Measurements from ENCODE around the gene REG1B.
"Not testable (repeated sequence)": the region's sequence is repeated elsewhere in the genome, so short reads cannot be mapped to it uniquely, and the experiment has no call there.

The REG1B gene

DNA sequence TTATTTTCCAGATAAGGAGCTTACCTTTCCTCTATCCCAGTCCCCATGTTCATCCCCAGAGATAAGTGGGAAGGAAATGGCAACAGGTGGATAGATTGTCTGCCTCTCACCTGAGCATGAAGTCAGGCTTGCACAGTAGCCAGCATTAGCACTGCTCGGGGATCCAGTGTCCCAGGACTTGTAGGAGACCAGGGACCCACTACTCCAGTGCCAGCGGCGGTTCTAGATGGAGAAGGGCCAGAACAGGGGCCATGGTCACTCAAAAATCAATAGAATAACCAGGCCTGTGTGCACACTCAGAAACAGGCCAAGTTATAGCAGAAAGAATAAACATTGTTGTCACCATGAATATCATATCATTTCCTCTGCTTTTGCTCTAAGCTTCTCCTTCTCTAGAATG, 2.4 kb downstream of the REG1B start:
- Histone ChIP-seq H3K27ac (no peak overlapping the region), H3K4me3 (no peak overlapping the region)

DNA sequence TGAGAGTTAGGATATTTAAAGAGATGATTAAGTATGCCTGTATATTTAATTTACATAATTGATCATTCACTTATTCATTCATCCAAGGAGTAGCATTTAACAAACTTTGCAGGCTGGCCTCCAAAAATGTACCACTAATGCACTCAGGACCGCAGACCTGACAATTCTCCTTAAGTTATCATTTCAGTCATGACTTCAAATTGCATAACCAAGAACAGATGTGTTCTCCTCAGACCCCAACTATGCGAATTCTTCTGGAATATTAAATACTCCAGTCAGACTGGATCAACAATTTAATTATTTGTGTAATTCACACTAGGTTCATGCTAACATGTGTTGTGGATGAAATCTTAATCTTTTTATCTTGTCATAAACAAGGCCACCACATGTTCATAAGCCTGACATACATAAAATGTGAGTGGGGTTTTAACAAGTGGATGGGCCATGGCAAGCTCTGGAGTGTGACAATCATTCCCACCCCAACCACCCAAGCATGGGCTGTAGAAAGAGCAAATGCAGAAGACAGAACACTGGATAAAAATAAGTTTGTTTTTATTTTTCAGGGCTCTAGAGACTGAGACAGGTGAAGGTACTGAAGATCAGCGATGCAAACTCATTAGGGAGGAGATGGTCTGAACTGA, 3.2 kb downstream of the REG1B start:
- H3K27ac ChIP-seq, result no peak overlapping the region
- no peak overlapping the region for H3K4me3 ChIP-seq

DNA sequence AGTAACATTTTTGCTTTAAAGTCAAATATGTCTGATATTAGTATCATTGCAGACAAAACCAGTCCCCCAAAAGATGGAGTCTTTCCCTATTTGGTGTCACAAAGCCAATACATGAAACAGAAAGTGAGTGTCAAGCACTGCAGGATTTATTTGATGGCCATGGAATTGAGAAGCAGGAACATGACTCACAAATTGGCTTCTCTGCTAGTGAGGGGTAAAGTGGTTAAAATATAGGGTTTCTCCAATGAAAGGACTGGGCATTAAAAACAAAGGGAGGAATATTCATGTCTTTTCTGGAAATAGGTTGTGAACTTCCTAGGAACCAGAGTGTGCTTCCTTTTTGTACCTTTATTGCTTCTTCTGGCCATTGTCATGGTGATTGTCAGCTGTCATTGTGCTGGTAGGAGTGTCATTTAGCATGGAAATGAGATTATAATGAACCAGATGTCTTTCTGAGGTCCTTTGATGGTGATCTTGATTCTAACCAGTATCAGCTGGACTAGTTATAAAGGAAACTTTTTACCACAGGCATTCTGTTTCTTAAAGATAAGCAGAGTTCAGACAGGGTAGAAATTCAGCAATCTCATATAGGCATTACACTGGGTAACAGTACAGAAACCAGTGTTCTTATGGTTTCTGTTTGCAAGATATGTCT, 4.1 kb downstream of the REG1B start:
- Histone ChIP-seq H3K4me3 (no peak overlapping the region), H3K27ac (no peak overlapping the region)

DNA sequence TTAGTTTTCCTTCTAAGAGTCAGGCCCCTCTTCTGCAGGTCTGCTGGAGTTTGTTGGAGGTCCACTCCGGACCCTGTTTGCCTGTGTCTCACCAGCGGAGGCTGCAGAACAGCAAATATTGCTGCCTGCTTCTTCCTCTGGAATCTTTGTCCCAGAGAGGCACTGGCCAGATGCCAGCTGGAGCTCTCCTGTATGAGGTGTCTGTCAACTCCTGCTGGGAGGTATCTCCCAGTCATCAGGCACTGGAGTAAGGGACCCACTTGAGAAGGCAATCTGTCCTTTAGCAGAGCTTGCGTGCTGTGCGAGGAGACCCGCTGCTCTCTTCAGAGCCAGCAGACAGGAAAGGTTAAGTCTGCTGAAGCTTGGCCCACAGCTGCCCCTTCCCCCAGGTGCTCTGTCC, 4.8 kb downstream of the REG1B start:
- Histone ChIP-seq H3K27ac (no peak overlapping the region), H3K4me3 (no peak overlapping the region)

DNA sequence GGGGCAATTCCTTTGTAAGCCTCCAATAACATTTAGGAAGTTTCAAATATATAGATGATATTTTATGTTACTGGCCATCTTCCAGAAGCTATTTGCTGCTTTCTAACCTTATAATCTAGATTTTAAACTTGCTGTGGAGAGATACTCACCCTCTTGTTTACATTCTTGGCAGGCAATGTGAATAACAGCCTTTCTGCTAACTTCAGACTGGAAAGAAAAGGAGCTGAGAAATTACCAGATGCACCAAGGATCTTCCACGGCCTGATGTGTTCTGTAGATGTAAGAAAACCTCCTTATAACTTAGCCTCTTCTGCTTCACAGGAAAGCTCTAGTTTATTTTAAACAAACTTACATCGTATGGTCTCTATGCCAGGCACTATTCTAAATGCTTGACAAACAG, 16.7 kb downstream of the REG1B start:
- no peak overlapping the region for H3K27ac ChIP-seq
- H3K4me3 ChIP-seq, result no peak overlapping the region

DNA sequence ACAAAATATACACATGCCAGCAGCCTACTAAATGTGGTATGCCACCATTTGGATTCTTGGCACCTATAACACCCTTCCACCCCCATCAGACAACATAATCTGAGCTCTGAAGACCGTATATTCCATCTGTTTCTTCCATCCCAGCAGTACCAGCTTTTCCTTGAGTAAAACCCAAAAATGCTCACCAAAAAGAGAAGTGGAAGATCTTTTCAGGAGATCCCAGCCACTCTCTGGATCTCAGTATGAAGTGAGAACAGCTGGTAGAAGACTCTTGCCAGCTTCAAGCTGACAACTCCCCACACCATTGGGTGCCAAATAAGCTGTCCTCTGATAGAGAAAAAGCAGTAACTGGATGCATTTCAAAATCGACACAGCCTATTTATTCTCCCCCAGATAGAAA, 22.6 kb downstream of the REG1B start:
- H3K4me3 ChIP-seq, result no peak overlapping the region
- no peak overlapping the region for H3K27ac ChIP-seq

DNA sequence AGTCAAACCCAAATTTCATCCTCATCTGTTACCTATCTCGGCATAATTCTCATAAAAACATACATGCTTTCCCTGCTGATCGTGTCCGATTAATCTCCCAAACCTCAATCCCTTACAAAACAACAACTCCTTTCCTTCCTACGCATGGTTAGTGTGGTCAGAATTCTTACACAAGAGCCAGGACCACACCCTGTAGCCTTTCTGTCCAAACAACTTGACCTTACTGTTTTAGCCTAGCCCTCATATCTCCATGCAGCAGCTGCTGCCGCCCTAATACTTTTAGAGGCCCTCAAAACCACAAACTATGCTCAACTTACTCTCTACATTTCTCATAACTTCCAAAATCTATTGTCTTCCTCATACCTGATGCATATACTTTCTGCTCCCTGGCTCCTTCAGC, 33.0 kb downstream of the REG1B start:
- not testable (repeated sequence) for H3K4me3 ChIP-seq, H3K27ac ChIP-seq

DNA sequence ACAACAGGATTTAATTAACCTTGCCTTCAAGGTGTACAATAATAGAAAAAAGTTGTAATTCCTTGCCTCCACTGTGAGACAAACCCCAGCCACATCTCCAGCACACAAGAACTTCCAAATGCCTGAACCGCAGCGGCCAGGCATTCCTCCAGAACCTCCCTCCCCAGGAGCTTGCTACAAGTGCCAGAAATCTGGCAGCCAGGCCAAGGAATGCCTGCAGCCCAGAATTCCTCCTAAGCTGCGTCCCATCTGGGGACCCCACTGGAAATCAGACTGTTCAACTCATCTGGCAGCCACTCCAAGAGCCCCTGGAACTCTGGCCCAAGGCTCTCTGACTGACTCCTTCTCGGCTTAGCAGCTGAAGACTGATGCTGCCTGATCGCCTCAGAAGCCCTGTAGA, 34.3 kb downstream of the REG1B start:
- not testable (repeated sequence) for H3K4me3 ChIP-seq, H3K27ac ChIP-seq

DNA sequence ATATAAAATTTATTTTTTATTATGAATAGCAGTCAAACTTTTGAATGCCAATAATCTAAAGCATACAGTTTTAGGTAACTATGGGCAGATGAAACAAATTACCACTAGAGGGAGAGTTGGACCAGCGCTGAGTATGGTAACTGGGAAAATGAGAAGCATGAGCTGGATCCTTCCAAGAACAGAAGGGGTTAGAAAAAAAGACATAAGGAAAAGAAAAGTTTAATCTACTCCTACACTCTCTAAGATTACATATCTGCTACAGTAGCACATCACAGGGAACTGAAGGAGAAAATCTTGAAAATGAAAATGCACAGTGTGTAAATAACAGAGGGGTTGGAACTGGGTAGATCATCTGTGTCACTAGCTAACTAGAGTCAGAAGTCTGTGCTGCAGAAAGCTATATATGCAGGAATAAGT, 46.8 kb downstream of the REG1B start:
- Histone ChIP-seq H3K4me3 (no peak overlapping the region), H3K27ac (no peak overlapping the region)

DNA sequence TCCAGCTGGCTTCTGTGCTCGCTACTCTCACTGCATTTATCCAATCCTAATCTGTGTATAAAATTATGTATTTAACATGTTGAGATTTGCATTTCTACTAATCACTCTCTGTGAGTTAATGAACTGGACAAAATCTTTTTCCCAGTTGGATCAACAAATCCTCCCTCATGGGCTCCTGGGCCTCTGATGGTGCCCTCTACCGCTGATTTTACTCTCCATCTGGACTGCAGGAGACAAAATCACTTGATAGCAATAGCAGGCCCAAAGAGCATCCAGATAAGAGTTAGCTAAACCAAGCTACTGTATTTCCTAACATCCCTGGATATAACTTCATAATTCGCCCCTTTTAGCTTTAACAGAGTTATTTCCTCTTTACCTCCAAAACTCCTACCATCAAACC, 47.8 kb downstream of the REG1B start:
- Histone ChIP-seq H3K27ac (no peak overlapping the region), H3K4me3 (no peak overlapping the region)
